ENCODE results near the gene MZB1.
"Not testable (repeated sequence)": the region's sequence is repeated elsewhere in the genome, so short reads cannot be mapped to it uniquely, and the experiment has no call there.

The MZB1 gene

DNA sequence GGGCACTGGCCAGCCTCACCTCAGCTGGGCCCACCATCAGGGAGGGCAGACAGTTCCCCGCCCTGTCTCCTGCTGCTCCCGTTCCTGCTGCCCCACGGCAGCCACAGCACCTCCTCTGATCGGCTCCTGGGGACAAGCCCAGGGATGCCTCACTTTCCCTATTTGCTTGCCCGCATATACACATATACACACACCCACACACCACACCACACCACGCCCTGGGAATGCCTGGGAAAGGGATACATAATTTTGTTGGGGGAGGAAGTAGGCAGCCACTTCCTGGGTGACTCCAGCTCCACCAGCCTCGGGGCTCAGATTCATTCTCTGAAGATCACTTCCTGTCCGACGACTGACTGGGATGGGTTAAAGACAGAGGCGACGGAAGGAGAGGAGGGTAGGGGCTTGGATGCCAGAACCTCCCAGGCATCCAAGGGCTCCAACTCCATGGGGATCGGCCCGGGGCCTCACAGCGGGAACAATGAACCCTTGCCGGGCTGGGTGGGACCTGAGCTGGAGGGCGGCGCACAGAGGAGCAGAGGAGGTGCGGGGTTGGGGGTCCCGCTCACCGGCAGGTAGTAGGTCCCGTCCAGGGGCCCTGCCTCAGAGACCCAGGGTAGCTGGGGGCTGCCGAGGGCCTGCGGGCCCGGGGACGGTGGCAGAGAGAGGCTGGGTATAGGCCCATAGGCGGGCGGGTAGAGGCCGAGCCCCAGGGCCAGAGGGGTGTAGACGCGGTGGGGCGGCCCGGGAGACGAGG, 2.0 kb upstream of the MZB1 start:
- DNase-seq, result no peak

DNA sequence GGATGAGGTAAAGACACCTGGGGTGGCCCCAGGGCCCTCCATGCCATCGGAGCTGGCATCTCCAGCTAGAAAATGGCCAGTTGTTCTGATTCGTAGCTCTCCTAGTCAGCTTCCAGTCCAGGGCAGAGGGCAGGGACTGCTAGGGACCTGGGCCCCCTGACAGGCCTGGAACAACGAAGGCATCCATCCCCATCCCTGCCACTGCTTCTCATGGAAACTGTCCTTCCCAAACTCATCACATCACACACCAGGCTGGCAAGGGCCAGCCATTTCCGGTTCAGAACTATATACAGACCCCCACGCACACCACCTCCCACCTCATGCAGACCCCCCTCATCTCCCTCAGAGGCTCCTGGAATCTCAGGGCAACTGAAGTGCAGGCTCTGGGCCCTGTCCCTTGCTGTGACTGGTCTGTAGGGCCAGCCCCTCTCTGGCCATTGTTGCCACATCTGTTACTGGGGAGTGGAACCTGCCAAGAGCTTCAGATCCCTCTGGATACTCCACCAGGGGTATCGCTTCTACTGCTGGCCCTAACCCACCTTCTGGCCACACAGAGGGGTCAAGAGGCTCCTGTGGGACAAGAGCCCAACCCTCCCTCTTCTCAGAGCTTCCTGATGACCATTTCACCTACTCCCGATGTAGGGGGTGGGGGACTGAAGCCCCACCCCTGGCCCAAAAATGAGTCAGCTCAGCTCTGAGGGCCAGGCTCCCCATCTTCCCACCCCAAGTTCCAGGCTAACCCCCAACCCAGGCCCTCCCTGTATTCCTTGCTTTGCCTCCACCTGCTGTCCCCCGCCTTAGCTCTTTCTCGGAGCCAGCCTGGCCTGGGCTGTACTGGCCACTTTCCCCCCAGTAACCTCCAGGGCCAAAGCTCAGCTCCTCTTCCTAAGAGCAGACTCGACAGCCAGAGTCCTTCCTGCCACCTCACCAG, 1.2 kb upstream of the MZB1 start:
- DNase-seq, result no peak

DNA sequence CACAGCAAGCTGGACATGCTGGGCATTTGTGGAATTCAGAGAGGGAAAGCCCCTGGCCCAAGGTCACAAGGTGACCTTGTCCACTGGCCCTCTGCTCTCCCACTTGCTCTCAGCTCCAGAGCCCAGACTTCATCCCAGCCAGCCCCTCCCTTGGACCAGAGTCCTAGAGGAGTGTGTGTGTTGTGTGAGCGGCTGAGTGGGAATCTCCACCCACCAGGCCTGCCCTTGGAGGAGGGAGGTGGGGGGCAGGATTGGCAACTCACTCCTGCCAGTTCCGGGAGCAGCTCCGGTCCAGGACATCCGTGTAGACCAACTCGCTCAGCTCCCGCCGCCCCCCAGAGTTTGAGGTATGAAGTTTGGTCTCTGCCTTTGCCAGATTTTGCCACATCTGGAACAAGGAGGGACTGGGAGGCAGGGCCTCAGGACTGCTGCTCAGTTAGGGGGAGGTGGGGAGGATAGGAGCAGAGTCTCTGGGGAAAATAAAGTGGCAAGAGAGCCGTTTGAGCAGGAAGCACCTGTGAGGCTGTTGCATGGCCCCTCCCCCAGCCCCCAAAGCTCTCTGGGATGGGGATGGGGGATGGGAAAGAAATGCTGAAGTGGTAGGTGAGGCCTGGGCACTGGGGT, 1.4 kb downstream of the MZB1 start:
- DNase-seq, result no peak

DNA sequence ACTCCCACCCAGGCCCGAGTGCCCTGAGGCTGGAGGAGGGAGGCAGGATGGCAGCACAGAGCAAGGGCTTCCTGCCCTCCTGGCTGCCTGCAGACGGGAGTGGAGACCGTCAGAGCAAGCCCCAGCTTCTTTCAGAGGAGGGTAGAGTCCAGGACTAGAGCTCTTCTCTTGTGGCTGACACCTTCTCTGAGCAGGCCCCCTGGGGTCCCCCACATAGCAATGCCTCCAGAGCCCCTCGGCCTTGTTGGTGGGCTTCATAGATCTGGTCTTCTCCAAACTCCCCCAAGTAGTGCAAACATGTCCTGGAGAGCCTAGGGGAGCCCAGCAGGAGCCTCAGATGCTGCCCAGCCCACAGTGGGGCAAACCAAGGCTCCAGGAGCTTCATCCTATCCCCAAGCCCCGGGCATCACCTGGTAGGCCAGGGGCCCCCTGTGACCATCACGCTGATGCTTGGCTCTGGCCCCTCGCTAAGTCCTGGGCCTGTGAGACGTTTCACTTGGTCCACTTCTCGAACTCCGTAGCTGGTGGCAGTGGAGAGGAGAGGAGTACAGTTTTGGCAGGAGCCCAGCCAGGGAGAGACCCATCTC, 2.0 kb downstream of the MZB1 start:
- no peak for DNase-seq

DNA sequence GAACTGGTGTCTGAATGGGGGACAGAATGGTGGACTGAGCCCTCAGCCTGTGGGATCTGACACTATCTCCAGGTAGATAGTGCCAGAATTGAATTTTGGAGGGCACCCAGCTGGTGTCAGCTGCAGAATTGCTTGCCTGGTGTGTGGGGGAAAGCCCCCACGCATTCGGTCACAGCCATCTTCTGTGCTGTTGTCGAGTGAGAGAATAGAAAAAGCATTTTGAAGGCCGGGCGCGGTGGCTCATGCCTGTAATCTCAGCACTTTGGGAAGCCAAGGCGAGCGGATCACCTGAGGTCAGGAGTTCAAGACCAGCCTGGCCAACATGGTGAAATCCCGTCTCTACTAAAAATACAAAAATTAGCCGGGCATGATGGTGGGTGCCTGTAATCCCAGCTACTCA, 2.8 kb downstream of the MZB1 start:
- DNase-seq, result not testable (repeated sequence)

DNA sequence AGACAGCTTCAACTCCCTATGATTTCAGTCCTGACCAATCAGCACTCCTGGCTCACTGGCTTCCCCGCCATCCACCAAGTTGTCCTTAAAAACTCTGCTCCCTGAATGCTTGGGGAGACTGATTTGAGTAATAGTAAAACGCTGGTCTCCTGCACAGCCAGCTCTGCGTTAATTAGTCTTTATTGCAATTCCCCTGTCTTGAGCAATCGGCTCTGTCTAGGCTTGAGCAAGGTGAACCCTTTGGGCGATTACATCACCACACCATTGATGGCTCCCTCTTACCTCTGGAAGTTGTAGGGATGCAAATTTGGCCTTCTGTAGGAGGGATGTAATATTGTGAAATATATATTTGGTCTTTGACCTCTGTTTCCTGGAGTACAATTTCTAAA, 3.7 kb downstream of the MZB1 start:
- no peak for DNase-seq

DNA sequence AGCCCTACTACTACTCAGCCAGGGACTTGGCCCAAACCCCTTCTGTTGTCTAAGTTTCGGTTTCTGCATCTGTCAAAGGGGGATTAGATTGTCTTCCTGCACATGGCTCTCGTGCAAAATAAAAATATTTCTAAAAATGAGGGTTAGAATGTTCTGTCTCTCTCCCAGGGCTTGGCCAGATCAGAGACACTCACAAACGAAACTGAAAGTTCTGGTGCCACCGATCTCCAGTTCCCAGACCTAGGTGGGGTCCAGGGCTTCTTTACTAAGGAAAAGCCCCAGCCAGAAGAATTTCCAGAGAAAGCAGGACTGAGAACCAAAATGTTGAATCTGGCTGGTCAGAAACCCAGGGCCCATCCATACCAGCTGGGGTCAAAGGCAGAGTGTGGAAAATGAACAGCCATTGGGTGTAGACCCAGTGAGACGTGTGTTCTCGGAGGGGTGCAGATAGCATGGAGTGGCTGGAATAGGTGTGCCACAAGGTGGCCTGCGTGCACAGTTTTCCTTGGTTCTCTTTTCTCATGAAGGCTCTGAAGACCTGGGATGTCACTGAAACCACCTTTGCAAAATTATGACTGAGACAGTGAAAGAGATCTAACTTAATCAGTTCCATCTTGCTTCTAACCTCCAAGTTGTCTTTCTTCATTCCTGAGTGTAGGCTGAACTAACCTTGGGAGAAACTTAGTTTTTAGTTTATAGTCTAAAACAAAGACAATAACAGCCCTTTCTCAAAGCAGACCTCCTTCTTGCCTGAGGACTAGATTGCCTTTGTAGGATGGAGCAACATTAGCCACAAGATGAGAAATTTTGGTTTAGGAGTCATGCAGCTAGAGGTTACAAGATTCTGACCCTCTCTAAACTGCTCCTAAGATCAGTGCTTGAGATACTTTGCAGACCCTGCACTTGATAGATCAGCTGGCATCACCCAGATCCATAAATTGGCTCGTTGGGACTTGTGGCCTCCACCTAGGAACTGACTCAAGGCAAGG, 4.4 kb downstream of the MZB1 start:
- DNase-seq, result no peak

DNA sequence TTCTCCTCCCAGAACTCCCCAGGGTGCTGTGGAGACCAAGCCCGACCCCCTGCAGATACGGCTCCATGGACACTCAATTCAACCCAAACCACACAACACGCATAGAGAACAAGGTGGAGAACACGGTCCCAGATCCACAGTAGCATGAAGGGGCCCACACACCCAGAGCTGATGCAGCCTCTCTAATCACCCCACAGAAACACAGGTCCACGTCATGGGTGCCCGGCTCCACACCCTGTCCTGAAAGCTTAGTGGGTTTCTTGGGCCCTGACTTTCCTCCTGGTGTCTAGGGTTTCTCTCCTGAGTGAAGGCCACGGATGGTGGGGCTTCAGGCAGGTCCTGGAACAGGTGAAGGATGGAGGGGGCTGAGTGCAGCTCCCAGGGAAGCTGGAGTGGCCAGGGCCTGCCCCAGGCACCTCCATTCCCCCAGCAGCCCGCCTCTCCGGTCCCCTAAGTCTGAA, 5.1 kb downstream of the MZB1 start:
- no peak for DNase-seq

DNA sequence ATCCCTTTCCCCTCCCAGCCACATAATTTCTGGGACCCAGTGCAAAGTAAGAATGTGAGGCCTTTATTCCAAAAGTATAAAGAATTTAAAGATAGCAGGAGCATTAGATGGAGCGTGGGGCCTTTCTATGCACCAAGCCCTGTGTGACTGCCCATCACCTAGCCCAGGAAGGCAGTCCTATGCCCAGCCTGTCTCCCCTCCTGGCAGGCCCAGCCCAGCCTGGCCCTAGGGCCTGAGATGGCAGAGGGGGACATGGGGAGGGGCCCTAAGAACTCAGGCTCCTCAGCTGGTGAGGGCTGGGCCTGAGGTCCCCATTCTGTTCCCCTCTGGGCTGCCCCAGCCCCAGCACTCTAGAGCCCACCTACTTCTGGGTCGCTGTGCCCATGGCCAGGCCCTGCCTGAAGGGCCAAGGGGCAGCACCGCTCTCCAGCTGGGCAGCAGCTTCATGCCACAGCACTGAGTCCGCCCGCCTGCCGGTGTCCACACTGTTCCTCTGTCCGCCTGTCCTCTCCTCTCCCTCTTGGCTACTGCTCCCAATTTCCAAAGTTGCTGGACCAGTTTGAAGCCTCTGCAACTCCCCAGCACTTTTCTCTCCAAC, 5.6 kb downstream of the MZB1 start:
- no peak for DNase-seq

DNA sequence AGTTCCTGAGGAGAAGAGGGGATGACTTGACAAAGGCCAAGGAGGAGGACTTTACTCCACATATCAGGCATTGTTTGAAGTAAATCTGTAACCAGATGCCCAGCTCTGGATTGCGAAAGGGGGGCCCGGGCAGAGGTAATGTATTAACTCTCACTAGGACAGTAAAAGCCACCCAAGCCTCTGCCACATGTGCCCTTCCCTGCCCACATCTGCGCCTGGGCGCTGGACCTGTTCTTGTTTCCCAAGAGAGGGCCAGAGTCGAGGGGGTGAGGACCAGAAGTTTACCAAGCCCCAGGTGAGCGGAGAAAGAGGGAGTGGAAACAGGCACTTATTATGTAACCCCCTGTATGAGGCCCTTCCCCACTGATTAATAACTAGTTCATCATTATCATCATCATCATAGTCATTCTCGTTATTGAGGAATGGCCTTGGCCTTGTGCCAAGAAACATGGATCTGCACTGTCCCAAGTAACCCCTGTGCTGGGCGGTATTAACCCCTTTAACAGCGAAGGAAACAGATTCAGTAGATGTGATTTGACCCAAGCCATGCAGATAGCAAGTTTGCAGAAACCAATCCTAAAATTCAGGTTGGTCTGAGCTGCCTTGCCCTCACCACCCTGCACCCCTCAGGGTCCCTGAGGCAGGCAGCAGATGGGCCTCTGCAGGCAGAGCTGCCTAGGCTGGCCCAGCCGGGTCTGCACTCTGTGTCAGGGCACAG, 6.3 kb downstream of the MZB1 start, which contains the start of gene SLC23A1:
TSS of gene SLC23A1 (minus strand) at position 23 of the 718 bp plus-strand sequence. CDS start 44 bp downstream, outside the sequence.
- DNase-seq, result no peak

DNA sequence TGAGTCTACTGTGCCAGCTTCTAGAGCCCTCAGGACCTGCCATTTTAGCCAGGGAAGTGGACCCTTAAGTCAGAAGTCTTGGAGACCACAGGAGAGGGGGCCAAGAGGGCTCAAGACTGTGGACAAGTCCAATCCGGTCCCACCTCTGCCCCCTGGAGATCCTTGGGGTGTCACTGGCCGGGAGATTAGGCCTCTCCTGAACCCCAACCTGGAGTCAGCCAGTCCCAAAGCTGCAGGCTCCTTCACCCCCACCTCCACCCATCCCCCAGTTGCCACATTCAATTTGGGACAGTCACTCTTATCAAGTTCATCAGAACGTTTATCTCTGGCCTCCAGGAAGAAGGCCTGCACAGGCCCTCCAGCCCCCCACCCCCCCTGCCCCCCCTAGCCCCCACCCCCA, 6.9 kb downstream of the MZB1 start:
- no peak for DNase-seq

DNA sequence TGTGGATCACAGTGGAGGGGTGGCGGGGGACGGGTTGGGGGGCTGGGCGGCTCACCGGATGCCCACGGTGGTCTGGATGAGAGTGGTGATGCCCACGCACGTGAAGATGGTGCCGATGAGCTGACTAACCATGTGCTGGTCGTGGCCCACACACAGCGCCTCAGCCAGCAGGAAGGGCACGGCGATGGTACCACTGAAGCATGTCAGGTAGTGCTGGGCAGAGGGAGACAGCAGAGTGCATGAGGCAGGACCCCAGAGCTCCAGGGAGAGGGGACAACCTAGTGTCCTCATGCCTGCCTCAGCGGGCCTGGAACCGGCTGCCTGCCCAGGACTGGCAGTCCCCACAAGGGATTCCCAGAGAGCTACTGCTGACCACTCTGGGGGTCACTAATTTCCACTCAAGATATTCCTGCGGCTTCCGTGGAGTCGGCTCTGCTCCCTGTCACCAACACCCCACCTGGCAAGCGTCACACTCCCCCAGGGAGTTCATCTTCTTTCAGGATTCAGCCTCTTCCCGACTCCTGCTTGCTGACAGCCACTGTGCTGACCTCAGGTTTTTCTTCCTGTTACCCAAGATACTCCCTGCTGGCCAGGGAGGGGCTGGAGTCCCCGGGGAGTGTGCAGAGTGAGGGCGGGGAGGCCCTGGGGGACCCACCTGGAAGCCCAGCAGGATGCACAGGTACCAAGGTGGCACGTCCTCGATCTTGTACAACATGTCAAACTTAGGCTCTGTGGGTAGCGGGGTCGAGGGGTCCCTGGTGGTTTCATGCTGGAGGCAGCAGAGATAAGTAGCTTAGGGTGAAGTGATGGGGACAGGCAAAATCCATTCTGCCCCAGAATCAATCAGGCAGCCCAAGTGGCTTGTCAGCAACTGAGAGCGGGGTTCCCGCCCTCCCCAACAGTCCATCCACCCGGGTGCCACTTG, 7.6 kb downstream of the MZB1 start:
- DNase-seq, result no peak

DNA sequence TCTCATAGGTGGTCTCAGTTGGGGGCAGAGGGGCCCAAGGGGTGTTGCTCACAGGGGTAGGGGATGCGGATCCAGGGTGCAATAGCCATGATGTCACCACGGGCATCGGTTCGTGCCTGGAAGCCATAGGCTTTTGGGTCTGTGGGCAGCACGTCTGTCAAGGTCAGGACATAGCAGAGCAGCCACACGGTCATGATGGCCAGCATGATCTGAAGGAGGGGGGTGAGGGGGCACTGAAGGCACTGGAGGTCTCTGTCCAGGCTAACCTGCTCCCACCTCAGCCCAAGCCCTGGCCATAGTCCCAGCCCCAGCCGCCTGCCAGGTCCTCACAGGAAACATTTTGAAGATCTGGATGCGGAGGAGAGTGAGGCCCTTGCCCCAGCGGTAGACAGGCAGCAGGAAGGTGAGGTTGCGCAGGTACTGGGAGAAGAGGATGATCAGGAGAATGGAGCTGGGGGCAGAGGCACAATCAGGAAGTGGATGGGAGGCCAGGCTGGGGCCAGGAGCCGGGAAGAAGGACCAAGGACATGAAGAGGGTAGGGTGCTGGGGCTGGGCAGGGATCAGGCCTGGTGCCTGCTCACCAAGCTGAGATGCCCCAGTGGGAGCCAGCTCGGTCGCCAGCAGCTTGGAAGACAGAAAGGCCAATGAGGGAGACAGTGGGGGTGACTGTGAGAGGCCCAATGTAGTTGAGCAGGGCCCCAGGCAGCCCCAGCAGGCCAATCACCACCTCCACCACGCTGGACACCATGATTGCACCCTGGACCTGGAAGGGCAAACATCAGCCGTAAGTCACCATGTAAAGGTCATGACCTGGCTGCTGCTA, 9.9 kb downstream of the MZB1 start:
- DNase-seq, result no peak

DNA sequence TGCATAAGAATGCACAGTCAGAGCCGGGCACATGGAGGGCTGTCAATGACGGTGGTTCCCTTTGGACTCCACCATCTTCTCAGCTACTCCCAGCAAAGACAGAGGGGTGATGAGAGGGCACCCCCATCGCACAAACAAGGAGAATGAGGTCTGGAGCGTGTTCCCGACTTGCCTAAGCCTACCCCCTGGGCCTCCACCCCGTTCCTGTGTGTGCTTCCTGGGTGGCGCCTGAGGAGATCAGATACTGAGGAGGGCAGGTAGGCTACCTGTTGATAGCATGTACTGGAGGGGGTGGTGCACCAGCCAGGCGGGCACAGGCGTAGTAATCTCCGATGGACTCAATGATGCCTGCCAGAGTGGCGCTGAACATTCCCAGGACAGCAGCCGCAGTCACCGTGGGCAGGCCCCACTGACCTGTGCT, 10.8 kb downstream of the MZB1 start:
- no peak for DNase-seq

DNA sequence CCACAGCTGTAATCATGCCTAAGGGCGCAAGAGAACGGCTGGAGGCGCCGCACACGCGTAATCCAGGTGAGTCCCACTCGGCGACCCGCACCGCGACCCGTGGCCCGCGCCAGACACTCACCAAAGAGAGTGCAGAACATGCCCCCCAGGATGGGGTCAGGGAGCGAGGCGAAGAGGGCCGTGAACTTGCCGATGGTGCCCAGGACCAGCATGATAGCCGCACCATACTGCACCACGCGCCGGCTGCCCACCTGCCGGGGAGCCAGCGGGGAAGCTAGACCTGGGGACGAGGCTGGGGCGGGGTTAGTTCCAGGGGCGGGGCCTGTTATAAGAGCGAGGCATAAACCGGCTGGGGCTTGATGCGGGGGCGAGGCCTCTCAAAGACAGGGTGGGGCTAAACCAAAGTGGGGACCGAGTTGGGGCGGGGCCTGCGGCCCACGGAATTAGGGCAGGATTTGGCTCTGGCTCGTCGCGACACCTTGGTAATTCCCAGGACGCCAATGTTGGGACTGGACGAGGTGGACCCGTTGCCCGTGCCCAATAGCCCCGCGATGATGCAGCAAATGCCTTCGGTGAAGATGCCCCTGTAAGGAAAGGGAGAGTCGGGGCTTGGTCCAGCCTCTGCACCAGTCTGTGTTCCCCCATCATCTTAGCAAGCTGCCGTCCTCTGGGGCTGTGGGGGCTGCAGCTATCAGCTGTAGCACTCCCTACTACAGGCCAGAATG, 11.4 kb downstream of the MZB1 start:
- no peak for DNase-seq

DNA sequence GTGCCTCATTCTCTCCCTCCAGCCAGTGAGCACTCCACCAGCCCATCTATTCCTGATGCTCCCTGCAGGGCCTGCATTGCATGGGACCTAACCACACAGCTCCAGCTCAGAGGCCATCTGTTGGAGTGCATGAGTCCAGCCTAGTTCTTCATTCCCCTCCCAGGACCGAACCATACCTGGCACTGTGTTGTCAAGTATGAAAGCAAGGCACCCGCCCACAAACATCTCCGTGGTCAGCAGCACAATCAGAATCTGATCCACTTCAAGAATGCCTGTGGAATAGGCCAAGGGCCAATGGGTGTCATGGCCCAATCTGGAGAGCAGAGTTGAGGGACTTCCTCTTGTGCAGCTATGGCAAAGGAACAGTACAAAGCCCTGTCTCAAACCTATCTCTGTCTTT, 12.5 kb downstream of the MZB1 start:
- no peak for DNase-seq

DNA sequence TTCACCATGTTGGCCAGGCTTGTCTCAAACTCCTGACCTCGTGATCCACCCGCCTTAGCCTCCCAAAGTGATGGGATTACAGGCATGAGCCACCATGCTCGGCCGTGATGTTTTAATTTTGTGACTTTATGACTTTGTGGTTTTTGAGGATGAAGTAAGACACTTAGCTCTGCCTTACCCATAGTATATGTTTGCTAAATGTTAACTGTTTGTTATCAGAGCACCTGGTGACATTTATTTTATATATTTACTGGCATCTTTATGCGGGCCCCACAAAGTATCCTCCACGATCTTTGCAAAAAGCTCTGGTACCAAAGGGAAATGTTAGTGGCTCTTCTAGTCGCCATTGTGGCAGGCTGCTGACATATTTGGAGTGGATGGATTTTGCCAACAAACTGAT, 13.3 kb downstream of the MZB1 start:
- DNase-seq, result no peak

DNA sequence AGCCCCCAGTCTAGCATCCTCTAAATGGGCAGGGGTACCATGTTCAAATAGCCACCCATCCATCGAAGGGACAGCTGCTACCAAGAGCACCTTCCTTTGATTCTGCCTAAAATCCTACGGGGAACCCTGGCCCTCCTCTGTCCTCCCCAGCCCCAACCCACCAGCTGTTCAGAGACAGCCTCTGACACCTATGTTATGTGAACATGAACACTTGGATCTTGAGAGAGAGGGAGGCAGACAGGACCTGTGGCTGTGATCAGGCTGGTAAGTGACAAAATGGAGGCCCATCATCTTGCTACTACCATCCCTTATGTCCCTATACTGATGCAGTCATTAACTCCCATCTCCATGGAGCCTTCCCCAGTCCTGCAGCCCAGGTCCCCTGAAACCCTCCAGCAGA, 14.8 kb downstream of the MZB1 start:
- DNase-seq, result no peak
